D721Med (cell line): ENCODE results near the gene POLR2L.

Experiments
- DNase-seq: peaks from one replicate; pipeline ENCODE4 v3.0.0; 2011; ENCODE audit warnings: low spot score; ENCODE audit not compliant: insufficient read length
- FAIRE-seq: peaks from 2 replicates; lab custom pipeline; 2011; peaks lifted over from hg19 to GRCh38; lab: Jason Lieb, UNC
- CTCF ChIP-seq: IDR thresholded peaks from 2 replicates; pipeline ENCODE4 v1.5.1; 2012; ENCODE audit warnings: mild to moderate bottlenecking, control low read depth; ENCODE audit not compliant: insufficient read depth; ENCODE audit errors: missing control alignments

Gene POLR2L

GRCh38 chr11:829176-829846 lies 13.0 kb downstream of the POLR2L start:
- DNase-seq (no peak), FAIRE-seq (no peak)
- no peak for TF ChIP-seq CTCF

- DNase-seq (no peak), FAIRE-seq (no peak)
- no peak for TF ChIP-seq CTCF
These were observed 13.7 kb downstream of the POLR2L start for GRCh38 chr11:828506-829175.

- DNase-seq (no peak), FAIRE-seq (no peak)
- no peak for TF ChIP-seq CTCF
These were observed 14.5 kb downstream of the POLR2L start, which contains the start of gene CRACR2B for GRCh38 chr11:827897-828192. Gene CRACR2B (plus strand): TSS chr11:827919. CDS start chr11:828608, 689 bp downstream.

GRCh38 chr11:827146-827896 lies 15.0 kb downstream of the POLR2L start:
- no peak for FAIRE-seq
- DNase-seq, result no peak
- TF ChIP-seq CTCF, result no peak

- FAIRE-seq, result no peak
- DNase-seq, result no peak
- TF ChIP-seq CTCF, result no peak
These were observed 15.5 kb downstream of the POLR2L start for GRCh38 chr11:826836-827145.

GRCh38 chr11:826227-826621 lies 16.1 kb downstream of the POLR2L start:
- FAIRE-seq, result no peak
- DNase-seq, result no peak

More at GRCh38 chr11:826227-826621, 16.1 kb downstream of the POLR2L start:
- TF ChIP-seq CTCF, result no peak
